ENCODE results near the gene TRIM54. TPM values are rescaled to one million over a fixed set of nuclear protein-coding genes. Genes with fewer than 3 reads are reported as not detected.

Gene TRIM54
- total and polyA plus RNA-seq, 9 of the 15 experiments (the other 6 are each of a cell fraction or from before 2014, with no cell fraction given), result not detected

DNA sequence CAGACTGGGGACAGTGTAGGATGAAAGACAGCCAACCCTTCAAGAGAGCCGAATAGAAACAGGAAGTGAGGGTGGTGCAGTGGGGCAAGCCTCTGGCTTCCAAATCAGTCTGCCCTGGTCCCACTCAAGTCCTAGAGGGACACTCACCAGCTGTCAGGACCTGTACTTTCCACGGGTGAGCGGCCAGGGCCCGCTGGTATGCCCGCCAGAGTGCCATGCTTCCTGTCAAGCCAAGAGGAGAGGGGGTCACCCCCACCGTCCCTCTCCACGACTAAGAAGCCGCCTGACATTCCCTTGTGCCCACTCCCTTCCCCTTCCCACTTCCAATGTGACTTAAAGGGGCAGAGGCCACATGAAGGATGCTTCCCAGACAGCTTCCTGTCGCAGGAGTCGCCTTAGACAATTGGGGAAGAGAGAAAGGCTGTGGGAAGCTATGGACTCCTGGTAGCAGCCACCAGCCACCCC lies 40.1 kb downstream of the TRIM54 start:
- Histone ChIP-seq H3K79me2 (ENCODE audit: control insufficient read depth, insufficient read depth, low read length) (peaks cover 32% of the 10 kb centered on the region), H4K20me1 (replicated peaks; ENCODE audit: control insufficient read depth, insufficient read depth, low read length) (no peaks in the 10 kb centered on the region), H3K9ac (ENCODE audit: insufficient read depth in 1 of 2, low read depth in 2 of 2, low read length in 2 of 2) (peak overlapping the region; percentile 97 to 99), H2AFZ (ENCODE audit: low read depth, low read length) (peak overlapping the region; percentile 84), H3K4me2 (ENCODE audit: insufficient read depth, low read length) (peak overlapping the region; percentile 96), H3K27me3 (ENCODE audit: control insufficient read depth in 2 of 2, insufficient read depth in 2 of 2, low read length in 2 of 2) (no peaks in the 10 kb centered on the region), H3K36me3 (ENCODE audit: control insufficient read depth, insufficient read depth, low read length) (peaks cover 28% of the 10 kb centered on the region; the same call in 2 of the 3 replicates), H3K9me1 (ENCODE audit: control insufficient read depth, insufficient read depth, low read length) (no peaks in the 10 kb centered on the region), H3K27ac (ENCODE audit: extremely low read depth, low read depth, low read length) (peak overlapping the region; percentile 98), H3K4me1 (replicated peaks in 1 of 2; ENCODE audit: control insufficient read depth in 2 of 2, insufficient read depth in 2 of 2, low read length in 2 of 2) (peaks cover 8 to 21% of the 10 kb centered on the region in 2 experiments; a peak in 4 of 5 replicates), H3K4me3 (peak overlapping the region; percentile 71), H3K9me3 (replicated peaks; ENCODE audit: control insufficient read depth, insufficient read depth, low read depth, low read length) (no peaks in the 10 kb centered on the region)
- in situ Hi-C loops (cut with MboI), result no loop called here
- peak in 3 of 4 experiments; percentile 38 to 44 (median 40) for DNase-seq (ENCODE audit: extremely low read depth in 1 of 4, low spot score in 3 of 4)
- POLR2A ChIA-PET, result interaction anchor here (0.6 to 4.1 kb wide), 15 partner anchors 11 to 361 kb away, joined by 3 to 22 read pairs (median 4); partner anchors contain the start of gene GTF3C2
- TSS peak; percentile 85 for BruUV-seq (replicated peaks)
- intact Hi-C loops (cut with micrococcal nuclease), result no loop called here
- CTCF ChIA-PET (ENCODE audit: low intra/inter-chr PET ratio), result interaction anchor here (0.6 kb wide), 1 partner anchor 46 kb away, joined by 3 read pairs; no protein-coding TSS in a partner anchor
- ATAC-seq, result peak; percentile 36
- WGBS (ENCODE audit: insufficient coverage, low coverage, missing lambda C conversion rate), result 2% methylated on average over 10 of the region's 10 CpGs
- FAIRE-seq, result no peak
- TF ChIP-seq NRF1 (conservative IDR thresholded peaks at IDR 0.05 in 1 of 2, IDR thresholded peaks at IDR 0.05 in 1 of 2) (no peak), HMGN3 (IDR thresholded peaks at IDR 0.05; ENCODE audit: borderline replicate concordance, extremely low read depth, insufficient read length, low read depth, low read length) (peak; percentile 6), XRCC5 (IDR thresholded peaks at IDR 0.05; ENCODE audit: low read depth, low read length) (0 out of 2 replicates have a peak, but pooled peaks have one; percentile 24), HOXB6 (CRISPR knock-in tag; IDR thresholded peaks at IDR 0.05; ENCODE audit: borderline replicate concordance) (no peak), FOXA3 (CRISPR knock-in tag; conservative IDR thresholded peaks at IDR 0.05 in 1 of 2, IDR thresholded peaks at IDR 0.05 in 1 of 2) (0 out of 4 replicates have a peak, but pooled peaks of 1 of the 2 experiments have one; percentile 46), NCOA6 (IDR thresholded peaks at IDR 0.05) (no peak), SRSF3 (IDR thresholded peaks at IDR 0.05; ENCODE audit: insufficient read depth, low read length) (0 out of 2 replicates have a peak, but pooled peaks have one; percentile 52), ARID4B (CRISPR knock-in tag; IDR thresholded peaks at IDR 0.05) (peak; percentile 40), RBM22 (IDR thresholded peaks at IDR 0.05; ENCODE audit: low read depth, low read length, poor library complexity, severe bottlenecking) (peak; percentile 14), E2F5 (CRISPR knock-in tag; IDR thresholded peaks at IDR 0.05) (peak; percentile 73; the same call in 1 of the 2 replicates), TOE1 (IDR thresholded peaks at IDR 0.05; ENCODE audit: borderline replicate concordance) (no peak), TOE1 (CRISPR knock-in tag; IDR thresholded peaks at IDR 0.05; ENCODE audit: borderline replicate concordance, low read depth) (peak; percentile 59; the same call in 1 of the 2 replicates), TEAD4 (IDR thresholded peaks at IDR 0.05; ENCODE audit: low read length) (0 out of 2 replicates have a peak, but pooled peaks have one; percentile 7), TEAD4 (CRISPR knock-in tag; IDR thresholded peaks at IDR 0.05; ENCODE audit: borderline replicate concordance) (no peak)
- TF ChIP-seq, protein P1, sequence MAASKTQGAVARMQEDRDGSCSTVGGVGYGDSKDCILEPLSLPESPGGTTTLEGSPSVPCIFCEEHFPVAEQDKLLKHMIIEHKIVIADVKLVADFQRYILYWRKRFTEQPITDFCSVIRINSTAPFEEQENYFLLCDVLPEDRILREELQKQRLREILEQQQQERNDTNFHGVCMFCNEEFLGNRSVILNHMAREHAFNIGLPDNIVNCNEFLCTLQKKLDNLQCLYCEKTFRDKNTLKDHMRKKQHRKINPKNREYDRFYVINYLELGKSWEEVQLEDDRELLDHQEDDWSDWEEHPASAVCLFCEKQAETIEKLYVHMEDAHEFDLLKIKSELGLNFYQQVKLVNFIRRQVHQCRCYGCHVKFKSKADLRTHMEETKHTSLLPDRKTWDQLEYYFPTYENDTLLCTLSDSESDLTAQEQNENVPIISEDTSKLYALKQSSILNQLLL (CRISPR knock-in tag; IDR thresholded peaks at IDR 0.05; ENCODE audit: borderline replicate concordance), result no peak
